AG10803 (cell line): Measurements from ENCODE around the gene PPM1E.

Experiments
- DNase-seq: peaks from one replicate; pipeline ENCODE4 v3.0.0; 2010; ENCODE audit warnings: low read depth
- H3K4me3 ChIP-seq: 2 replicates; pipeline ENCODE4 v1.5.1; 2011; ENCODE audit warnings: mild to moderate bottlenecking, low read length, control low read depth
- TF ChIP-seq, protein P1 (sequence below): conservative IDR thresholded peaks from 2 replicates; pipeline ENCODE4 v1.5.1; 2011; ENCODE audit warnings: mild to moderate bottlenecking, low read length, control low read depth, inconsistent platforms

The PPM1E gene

DNA sequence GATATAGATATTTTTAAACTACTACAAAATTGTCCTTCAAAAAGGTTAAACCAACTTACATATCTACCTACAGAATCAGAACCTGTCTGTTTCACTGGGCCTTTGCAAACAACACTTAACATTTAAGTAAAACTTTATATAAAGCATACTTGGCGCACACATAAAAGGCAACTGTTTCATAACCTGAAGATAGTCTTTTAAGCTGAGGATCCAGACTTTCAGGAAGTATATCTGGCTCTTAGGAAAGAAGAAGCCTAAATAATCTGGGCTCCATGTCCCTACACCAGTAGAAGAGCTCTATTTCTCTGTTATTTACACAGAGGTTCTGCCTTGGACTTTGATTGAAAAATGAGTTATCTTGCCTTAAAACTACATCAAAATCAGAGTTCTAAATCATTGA is 275.2 kb downstream of the PPM1E start:
- TF ChIP-seq, protein P1, sequence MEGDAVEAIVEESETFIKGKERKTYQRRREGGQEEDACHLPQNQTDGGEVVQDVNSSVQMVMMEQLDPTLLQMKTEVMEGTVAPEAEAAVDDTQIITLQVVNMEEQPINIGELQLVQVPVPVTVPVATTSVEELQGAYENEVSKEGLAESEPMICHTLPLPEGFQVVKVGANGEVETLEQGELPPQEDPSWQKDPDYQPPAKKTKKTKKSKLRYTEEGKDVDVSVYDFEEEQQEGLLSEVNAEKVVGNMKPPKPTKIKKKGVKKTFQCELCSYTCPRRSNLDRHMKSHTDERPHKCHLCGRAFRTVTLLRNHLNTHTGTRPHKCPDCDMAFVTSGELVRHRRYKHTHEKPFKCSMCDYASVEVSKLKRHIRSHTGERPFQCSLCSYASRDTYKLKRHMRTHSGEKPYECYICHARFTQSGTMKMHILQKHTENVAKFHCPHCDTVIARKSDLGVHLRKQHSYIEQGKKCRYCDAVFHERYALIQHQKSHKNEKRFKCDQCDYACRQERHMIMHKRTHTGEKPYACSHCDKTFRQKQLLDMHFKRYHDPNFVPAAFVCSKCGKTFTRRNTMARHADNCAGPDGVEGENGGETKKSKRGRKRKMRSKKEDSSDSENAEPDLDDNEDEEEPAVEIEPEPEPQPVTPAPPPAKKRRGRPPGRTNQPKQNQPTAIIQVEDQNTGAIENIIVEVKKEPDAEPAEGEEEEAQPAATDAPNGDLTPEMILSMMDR: no peak
- DNase-seq: no peak
- H3K4me3 ChIP-seq: no peak overlapping the region
